Pons (tissue), 1 donor: ENCODE measurements around the gene HIPK2.

ENCODE experiments used
- DNase-seq: peaks from one replicate; pipeline ENCODE4 v3.0.0-alpha.2; 2016; ENCODE audit warnings: low spot score

Gene HIPK2

GRCh38 chr7:139586286-139586685, 191.5 kb downstream of the HIPK2 start:
- no peak for DNase-seq

DNA sequence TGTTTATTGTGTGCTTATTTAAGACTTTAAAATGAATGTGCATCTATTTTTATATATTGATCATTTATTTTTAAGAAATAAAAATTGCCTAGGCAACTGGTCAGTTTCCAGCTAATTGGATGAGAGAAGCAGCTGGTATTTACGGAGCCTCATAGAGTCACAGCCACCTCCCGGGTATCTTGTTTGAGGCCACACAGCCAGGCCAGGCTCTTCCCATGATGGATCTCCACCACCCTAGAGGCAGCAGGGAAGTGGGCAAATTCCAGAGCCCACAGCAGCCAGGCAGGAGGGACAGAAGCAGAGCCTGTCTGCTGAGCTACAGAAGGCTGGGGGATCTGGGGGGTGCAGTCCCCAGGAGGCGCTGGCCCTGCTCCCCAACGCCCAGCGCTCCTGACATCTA, 192.8 kb downstream of the HIPK2 start:
- DNase-seq = no peak

GRCh38 chr7:139583826-139584553, 193.8 kb downstream of the HIPK2 start:
- no peak for DNase-seq

DNA sequence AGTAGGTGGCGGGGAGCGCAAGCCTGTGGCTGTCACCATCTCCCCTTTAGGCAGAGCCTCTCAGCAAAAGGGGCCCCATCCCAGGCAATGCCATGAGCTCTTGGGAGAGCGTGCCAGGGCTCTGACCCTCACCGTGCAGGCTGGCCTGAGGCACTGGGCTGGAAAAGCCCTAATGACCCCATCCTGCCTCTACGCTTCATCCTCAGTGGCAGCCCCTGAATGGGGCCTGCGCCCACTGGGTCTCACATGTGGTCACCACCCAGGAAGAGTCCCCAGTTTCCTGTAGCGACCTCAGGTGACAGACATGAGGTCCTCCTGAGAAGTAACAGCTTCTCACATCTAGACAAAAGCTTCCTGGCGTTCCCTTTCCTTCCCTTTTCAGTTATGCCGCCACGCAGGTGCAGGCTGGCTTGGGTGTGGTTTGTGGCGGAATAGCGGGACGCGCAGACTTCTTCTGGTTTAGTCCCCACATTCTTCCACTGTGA, 195.1 kb downstream of the HIPK2 start:
- no peak for DNase-seq

GRCh38 chr7:139582130-139582650, 195.6 kb downstream of the HIPK2 start:
- no peak for DNase-seq

- no peak for DNase-seq
Observed at GRCh38 chr7:139580435-139580834, 197.4 kb downstream of the HIPK2 start.

- DNase-seq = no peak
Observed at GRCh38 chr7:139576179-139576973, 201.4 kb downstream of the HIPK2 start.

DNA sequence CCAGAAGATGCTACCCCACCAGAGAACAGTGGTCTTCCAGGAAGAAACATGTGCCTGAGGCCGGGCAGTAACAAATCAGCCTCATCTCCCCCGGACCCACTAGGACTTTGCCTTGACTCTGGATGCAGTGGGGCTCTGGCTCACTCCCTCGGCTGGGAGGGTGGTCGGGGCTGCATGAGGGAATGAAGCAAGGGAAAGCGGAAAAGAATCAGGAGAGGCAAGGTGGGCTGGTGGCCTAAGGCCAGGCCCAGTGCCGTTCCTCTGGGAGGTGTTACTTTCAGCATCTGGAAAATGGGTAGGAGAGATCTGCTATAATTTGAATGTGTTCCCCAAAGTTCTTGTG, 202.5 kb downstream of the HIPK2 start:
- no peak for DNase-seq

DNA sequence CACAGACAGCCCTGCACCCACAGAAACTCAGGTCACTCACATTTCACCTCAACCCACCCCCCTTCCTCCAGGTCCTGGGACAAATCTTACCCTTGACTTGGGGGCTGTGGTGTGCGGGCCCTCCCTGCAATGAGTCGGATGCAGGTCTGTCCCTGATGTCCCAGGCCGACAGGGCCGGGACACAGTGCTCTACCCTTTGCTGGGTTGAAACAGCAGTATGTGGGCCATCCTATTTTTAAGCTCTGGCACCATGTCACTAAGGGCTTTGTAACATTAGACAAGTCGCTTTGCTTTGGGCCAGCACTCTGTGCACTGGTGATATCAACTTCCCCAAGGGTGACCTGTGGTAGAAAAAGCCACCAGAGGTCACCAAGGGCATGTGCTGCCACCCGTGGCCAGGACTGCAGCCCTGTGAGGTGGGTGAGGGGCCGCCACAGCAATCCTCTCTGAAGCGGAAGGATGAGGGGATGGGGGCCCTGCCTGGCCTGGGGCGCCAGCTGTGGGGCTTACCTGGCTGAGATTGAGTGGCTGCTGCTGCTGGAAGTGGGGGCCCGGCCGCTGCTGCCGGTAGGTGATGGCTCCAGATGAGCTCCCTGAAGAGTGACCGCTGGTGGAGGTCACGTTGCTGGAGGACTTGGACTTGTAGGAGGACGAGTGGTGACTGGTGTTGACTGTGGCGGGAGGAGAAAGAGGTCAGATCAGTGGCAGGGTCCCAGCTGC, 203.0 kb downstream of the HIPK2 start:
- no peak for DNase-seq

DNA sequence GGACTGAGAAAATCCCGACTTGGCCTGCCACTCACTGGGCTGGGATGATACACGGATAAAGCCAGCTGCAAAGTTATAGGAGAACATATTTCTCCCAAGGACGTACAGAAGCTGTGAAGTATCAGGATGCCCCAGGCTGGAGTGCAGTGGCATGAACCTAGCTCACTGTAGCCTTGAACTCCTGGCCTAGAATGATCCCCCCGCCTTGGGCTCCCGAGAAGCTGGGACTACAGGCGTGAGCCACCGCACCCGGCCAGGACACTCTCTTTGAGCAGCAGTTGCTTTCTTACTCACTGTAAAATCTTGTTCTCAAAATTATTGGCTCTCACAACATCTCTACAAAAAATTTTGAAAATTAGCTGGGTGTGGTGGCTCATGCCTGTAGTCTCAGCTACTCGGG, 203.9 kb downstream of the HIPK2 start:
- no peak for DNase-seq

GRCh38 chr7:139572704-139573385, 205.0 kb downstream of the HIPK2 start:
- DNase-seq = no peak

DNA sequence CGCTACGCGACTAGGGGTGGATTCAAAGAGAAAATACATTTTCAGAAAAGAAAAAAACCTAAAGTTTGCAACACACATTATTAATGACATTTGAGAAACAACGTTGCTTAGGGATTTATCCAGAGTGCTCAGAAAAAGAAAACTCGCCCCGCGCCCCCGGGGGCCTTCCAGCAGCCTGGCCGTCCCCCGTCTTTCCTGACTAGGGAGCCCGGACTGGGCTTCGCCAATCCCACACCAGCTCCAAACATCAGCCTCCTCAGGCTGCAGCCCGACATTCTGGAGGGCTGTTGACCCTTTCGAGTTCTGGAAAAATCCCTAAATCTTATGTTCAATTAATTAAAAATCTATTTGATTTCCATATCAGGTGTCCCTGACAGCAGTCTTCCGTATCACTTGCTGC, 205.7 kb downstream of the HIPK2 start:
- no peak for DNase-seq

DNA sequence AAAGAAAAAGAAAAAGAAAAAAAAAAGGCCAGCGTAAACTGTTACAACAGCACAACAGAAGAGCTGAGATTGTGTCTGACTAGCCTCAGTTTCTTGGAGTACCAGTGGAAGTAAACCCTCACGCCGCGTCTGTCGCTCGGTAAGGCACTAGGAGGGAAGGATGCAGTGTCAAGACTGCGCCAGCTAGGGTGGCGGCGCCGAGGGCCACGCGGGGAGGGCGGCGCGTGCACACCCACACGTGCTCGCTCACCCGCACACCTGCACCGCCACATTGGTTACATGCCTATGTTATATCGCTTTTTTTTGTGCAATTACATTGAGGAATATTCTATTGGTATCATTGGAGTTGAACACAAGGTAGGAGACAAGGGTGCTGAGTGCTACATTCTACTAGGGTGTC, 206.1 kb downstream of the HIPK2 start:
- no peak for DNase-seq

DNA sequence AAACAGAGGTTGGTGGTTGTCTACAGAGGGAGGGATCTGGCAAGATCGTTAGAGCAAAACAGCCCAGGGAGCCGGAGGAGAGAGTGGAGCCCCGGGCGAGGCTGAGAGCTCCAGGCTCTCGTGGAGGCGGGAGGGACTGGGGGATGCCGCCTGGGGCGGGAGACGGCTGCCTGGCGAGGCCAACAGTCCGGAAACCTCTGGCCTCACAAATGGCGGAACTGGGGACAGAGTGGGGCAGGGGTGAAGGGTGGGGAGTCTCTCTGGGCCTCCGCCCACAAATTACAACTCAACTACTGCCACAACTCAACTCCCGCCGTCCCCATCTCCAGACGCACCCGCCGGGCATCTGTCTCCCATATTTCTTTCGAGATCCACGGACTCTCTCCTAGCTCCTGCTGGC, 206.6 kb downstream of the HIPK2 start:
- DNase-seq = no peak

DNA sequence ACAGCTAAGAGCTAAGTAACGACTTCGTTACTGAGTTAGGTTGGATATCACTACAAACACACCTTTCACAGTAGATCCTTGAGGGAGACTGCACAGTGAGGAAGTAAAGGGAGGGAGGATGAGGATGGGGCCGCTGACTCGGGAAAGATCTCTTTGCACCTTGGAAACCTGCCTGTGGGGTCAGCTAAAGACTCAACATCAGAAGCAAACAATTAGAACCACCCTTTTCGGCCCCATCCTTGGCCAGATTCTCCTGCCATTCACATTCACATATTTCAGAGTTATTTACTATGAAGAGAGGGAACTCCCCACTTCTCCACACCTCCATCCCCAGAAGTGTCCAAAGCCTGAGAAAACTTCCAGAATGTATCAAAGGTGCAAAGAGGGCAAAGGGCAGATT, 207.2 kb downstream of the HIPK2 start:
- no peak for DNase-seq

- DNase-seq = peak; percentile 92
Observed at GRCh38 chr7:139570119-139570518, 207.7 kb downstream of the HIPK2 start.

- DNase-seq = no peak
Observed at GRCh38 chr7:139568813-139569490, 208.8 kb downstream of the HIPK2 start.

DNA sequence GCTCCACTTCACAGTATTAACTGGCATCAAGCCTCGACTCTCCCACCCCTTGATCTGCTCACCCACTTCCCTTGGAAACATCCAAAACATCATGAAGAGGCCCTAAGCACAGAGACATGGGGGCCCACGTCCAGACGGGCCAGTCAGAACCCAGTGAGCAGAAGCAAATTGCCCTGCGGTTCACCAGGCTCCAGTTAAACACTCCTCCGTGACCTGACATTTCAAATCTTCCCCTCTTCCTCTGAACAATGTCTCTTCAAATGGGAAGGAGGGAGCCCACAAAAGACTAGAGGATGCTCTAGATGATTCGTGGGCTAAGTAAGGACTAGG, 209.5 kb downstream of the HIPK2 start:
- no peak for DNase-seq

DNA sequence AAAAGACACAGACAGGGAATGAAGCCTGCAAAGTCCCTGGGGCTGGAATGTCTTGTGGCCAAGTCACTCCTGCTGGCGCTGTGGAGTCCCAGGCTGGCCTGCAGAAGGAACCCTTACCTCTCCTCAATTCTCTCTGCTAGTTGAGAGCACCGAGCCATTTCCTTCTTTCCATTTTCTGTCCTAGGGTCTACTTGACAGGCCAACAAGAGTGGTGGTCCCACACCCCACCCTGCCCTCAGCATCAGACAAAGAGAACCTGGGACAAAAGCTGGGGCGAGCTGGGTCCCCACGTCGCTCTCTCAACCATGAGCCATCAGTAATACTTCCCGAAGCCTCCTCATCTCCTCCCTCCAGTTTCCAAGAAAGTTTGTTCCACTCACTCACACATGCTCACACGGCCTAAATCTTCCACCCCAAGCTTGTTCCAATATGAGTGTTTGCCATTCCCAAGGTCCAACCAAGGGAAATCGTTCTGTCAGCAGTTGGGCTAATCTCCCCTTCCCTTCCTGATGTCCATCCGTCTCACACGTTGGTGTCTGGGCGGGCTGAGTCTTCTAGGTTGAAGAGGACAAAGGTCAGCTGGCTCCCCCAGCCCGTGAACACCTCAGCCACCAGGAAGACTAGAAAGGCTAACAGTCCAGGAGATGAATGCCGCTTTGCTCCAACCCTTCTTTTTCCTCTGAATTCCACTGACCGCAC, 210.0 kb downstream of the HIPK2 start:
- DNase-seq = no peak

DNA sequence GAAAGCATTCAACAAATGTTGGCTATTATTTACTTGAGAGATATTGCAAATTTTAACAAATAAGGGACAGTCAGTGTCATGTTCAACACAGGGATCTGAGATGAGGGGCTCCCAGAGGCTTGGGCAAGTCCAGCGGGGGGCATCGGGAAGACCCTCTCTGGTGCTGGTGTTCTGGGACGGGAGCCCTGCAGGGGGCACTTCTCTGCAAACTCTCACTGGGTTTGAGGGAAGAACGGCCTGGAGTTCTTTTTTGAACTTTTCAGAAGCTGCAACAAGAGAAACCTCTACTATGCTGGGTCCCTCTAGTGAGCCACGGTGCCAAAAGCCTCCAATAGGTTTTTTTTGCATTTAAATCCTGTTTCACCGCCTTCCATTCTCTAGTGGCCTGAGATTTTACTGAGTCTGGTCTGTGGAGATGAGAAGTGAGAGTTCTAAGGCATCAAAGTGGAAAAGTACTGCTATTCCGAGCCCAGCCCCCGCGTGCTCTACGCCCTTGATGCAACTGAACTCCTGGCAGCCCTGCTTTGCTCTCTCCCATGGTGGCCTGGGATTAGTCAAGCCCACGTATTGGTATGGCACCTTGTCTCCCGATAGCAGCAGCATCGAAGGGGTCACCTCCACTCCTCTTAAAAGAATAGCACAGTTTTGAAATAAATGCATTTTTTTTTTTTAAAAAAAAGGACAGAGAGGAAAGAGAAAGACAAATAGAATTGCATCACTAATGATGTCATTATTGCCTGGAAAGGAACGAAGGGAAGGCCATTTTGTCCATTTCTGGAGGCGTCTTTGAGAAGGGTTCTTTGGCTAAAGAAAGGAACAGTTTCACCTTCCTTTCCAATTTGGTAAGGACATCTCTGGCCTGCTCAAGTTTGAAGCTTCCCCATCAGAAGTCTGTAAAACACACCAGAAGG, 210.8 kb downstream of the HIPK2 start:
- DNase-seq = no peak
